Measurements from ENCODE around the gene ADAM12. TPM values are rescaled to one million over a fixed set of nuclear protein-coding genes. Genes with fewer than 3 reads are reported as not detected.

Gene ADAM12
- polyA plus RNA-seq, 3 donors, result 0.05 TPM; not detected in 2

GRCh38 chr10:126060261-126060931 is 327.9 kb downstream of the ADAM12 start:
- TF ChIP-seq CTCF (IDR thresholded peaks at IDR 0.05), result no peak
- no peak overlapping the region for H3K9ac ChIP-seq (ENCODE audit: insufficient read depth, low read length, poor library complexity, severe bottlenecking)
- no peak overlapping the region for H2AFZ ChIP-seq (ENCODE audit: insufficient read depth, low read depth, low read length, poor library complexity, severe bottlenecking)
- H3K4me1 ChIP-seq (ENCODE audit: control insufficient read depth in 1 of 2, insufficient read depth in 2 of 2, low read length in 2 of 2), result no peaks in the 10 kb centered on the region
- peaks cover 0 to 7% of the 10 kb centered on the region in 2 donors for H3K9me3 ChIP-seq (replicated peaks in 1 of 2; ENCODE audit: control insufficient read depth in 1 of 2, insufficient read depth in 1 of 2, low read length in 2 of 2)
- no peak overlapping the region for H3K27ac ChIP-seq (ENCODE audit: low read depth in 1 of 2, low read length in 2 of 2)
- H3K36me3 Mint-ChIP-seq, result no peaks in the 10 kb centered on the region
- no peak for DNase-seq
- peaks cover 0 to 3% (median 0%) of the 10 kb centered on the region in 7 donors for H3K9me3 Mint-ChIP-seq
- H3K27me3 Mint-ChIP-seq (ENCODE audit: low read depth in 3 of 3), result peaks cover 9 to 13% (median 11%) of the 10 kb centered on the region in 3 donors
- no peak overlapping the region for H3K4me3 Mint-ChIP-seq
- H3K36me3 ChIP-seq (replicated peaks in 1 of 2; ENCODE audit: control insufficient read depth in 1 of 2, insufficient read depth in 2 of 2, low read length in 2 of 2), result no peaks in the 10 kb centered on the region
- 91% methylated on average over 6 of the region's 11 CpGs for WGBS (ENCODE audit: insufficient coverage)
- no peak overlapping the region for H3K4me2 ChIP-seq (replicated peaks; ENCODE audit: extremely low read depth, low read length, poor library complexity, severe bottlenecking)
- H3K79me2 ChIP-seq (ENCODE audit: insufficient read depth, low read length), result no peaks in the 10 kb centered on the region
- H3K27me3 ChIP-seq (ENCODE audit: control insufficient read depth in 2 of 2, insufficient read depth in 2 of 2, low read length in 2 of 2), result peaks cover 0 to 6% of the 10 kb centered on the region in 2 donors
- H4K20me1 ChIP-seq (ENCODE audit: insufficient read depth, low read length), result no peaks in the 10 kb centered on the region
- H3K4me1 Mint-ChIP-seq, result no peaks in the 10 kb centered on the region
- no peak overlapping the region for H3K27ac Mint-ChIP-seq
- intact Hi-C loops (cut with micrococcal nuclease), result no loop called here
- no peak overlapping the region for H3K4me3 ChIP-seq (replicated peaks in 1 of 3; ENCODE audit: low read depth in 2 of 3, low read length in 3 of 3)

GRCh38 chr10:126059076-126059826 is 329.0 kb downstream of the ADAM12 start:
- 18% methylated on average over 2 of the region's 4 CpGs for WGBS (ENCODE audit: insufficient coverage)
- peaks cover 9 to 11% (median 10%) of the 10 kb centered on the region in 3 donors for H3K27me3 Mint-ChIP-seq (ENCODE audit: low read depth in 3 of 3)
- no peak overlapping the region for H2AFZ ChIP-seq (ENCODE audit: insufficient read depth, low read depth, low read length, poor library complexity, severe bottlenecking)
- no peaks in the 10 kb centered on the region for H4K20me1 ChIP-seq (ENCODE audit: insufficient read depth, low read length)
- no peaks in the 10 kb centered on the region for H3K36me3 Mint-ChIP-seq
- no peak for DNase-seq
- peaks cover 0 to 3% (median 0%) of the 10 kb centered on the region in 7 donors for H3K9me3 Mint-ChIP-seq
- no peak for TF ChIP-seq CTCF (IDR thresholded peaks at IDR 0.05)
- H3K4me1 Mint-ChIP-seq, result no peaks in the 10 kb centered on the region
- H3K4me1 ChIP-seq (ENCODE audit: control insufficient read depth in 1 of 2, insufficient read depth in 2 of 2, low read length in 2 of 2), result no peaks in the 10 kb centered on the region
- H3K27ac Mint-ChIP-seq, result no peak overlapping the region
- no peak overlapping the region for H3K4me3 ChIP-seq (replicated peaks in 1 of 3; ENCODE audit: low read depth in 2 of 3, low read length in 3 of 3)
- no peaks in the 10 kb centered on the region for H3K79me2 ChIP-seq (ENCODE audit: insufficient read depth, low read length)
- no peak overlapping the region for H3K27ac ChIP-seq (ENCODE audit: low read depth in 1 of 2, low read length in 2 of 2)
- H3K27me3 ChIP-seq (ENCODE audit: control insufficient read depth in 2 of 2, insufficient read depth in 2 of 2, low read length in 2 of 2), result peaks cover 0 to 6% of the 10 kb centered on the region in 2 donors
- peaks cover 0 to 7% of the 10 kb centered on the region in 2 donors for H3K9me3 ChIP-seq (replicated peaks in 1 of 2; ENCODE audit: control insufficient read depth in 1 of 2, insufficient read depth in 1 of 2, low read length in 2 of 2)
- intact Hi-C loops (cut with micrococcal nuclease), result no loop called here
- H3K4me2 ChIP-seq (replicated peaks; ENCODE audit: extremely low read depth, low read length, poor library complexity, severe bottlenecking), result no peak overlapping the region
- H3K4me3 Mint-ChIP-seq, result no peak overlapping the region
- no peak overlapping the region for H3K9ac ChIP-seq (ENCODE audit: insufficient read depth, low read length, poor library complexity, severe bottlenecking)
- H3K36me3 ChIP-seq (replicated peaks in 1 of 2; ENCODE audit: control insufficient read depth in 1 of 2, insufficient read depth in 2 of 2, low read length in 2 of 2), result no peaks in the 10 kb centered on the region
